ENCODE measurements around the gene COL6A2. TPM values are rescaled to one million over a fixed set of nuclear protein-coding genes. Genes with fewer than 3 reads are reported as not detected.

Gene COL6A2
- total and polyA plus RNA-seq, 10 of the 15 experiments (the other 5 are each of a cell fraction or from before 2014, with no cell fraction given), result 0.16 to 1.3 (median 0.34) TPM; not detected in 7

- RAD21 ChIA-PET (ENCODE audit: unreplicated experiment), result no interaction called here
- intact Hi-C loops (cut with micrococcal nuclease; ENCODE audit: unreplicated experiment) (no loop called here), in situ Hi-C loops (cut with MboI) (no loop called here)
- ATAC-seq (no peak), DNase-seq (ENCODE audit: low read depth, low spot score) (no peak), FAIRE-seq (no peak)
- Histone ChIP-seq H3K79me2 (ENCODE audit: control insufficient read depth, insufficient read depth, low read length) (no peaks in the 10 kb centered on the region), H3K4me2 (ENCODE audit: control insufficient read depth, insufficient read depth) (no peak overlapping the region), H4K20me1 (ENCODE audit: control insufficient read depth, insufficient read depth) (no peaks in the 10 kb centered on the region), H3K4me3 (no peak overlapping the region), H2AFZ (ENCODE audit: control insufficient read depth, low read depth, low read length) (no peak overlapping the region), H3K27me3 (replicated peaks in 1 of 2; ENCODE audit: control insufficient read depth in 2 of 2, insufficient read depth in 2 of 2, low read length in 1 of 2) (no peaks in the 10 kb centered on the region), H3K27ac (ENCODE audit: control insufficient read depth, insufficient read depth) (no peak overlapping the region), H3K36me3 (ENCODE audit: control insufficient read depth in 2 of 2, insufficient read depth in 2 of 2, low read length in 1 of 2) (no peaks in the 10 kb centered on the region), H3K4me1 (ENCODE audit: control insufficient read depth, insufficient read depth, low read length) (no peaks in the 10 kb centered on the region), H3K9ac (ENCODE audit: control insufficient read depth, insufficient read depth, low read length) (no peak overlapping the region), H3K9me3 (replicated peaks; ENCODE audit: control insufficient read depth, insufficient read depth, low read length) (no peaks in the 10 kb centered on the region; the same call in 2 of the 3 replicates)
- CTCF ChIA-PET, result no interaction called here
- TF ChIP-seq EED (IDR thresholded peaks at IDR 0.05; ENCODE audit: low read depth) (no peak), CHD2 (IDR thresholded peaks at IDR 0.05; ENCODE audit: borderline replicate concordance, low read depth, low read length) (no peak), SREBF2 (IDR thresholded peaks at IDR 0.05; ENCODE audit: low read length) (no peak), TARDBP (IDR thresholded peaks at IDR 0.05; ENCODE audit: borderline replicate concordance) (no peak), BMI1 (IDR thresholded peaks at IDR 0.05; ENCODE audit: borderline replicate concordance) (no peak), ASH2L (IDR thresholded peaks at IDR 0.05; ENCODE audit: borderline replicate concordance, low read depth) (no peak), CREM (IDR thresholded peaks at IDR 0.05; ENCODE audit: low read depth) (no peak), PRDM15 (CRISPR knock-in tag; IDR thresholded peaks at IDR 0.05) (no peak), TCF7 (IDR thresholded peaks at IDR 0.05; ENCODE audit: borderline replicate concordance) (no peak), ZBTB11 (CRISPR knock-in tag; IDR thresholded peaks at IDR 0.05) (no peak), SRF (IDR thresholded peaks at IDR 0.05; ENCODE audit: low read depth in 2 of 2, low read length in 2 of 2) (no peak), SUZ12 (IDR thresholded peaks at IDR 0.05; ENCODE audit: unreplicated experiment) (no peak), IRF5 (IDR thresholded peaks at IDR 0.05; ENCODE audit: borderline replicate concordance) (no peak)
- POLR2A ChIA-PET, result no interaction called here
- 36% methylated on average over 11 of the region's 11 CpGs for WGBS (ENCODE audit: insufficient coverage, insufficient replicate concordance, low lambda C conversion rate, missing lambda C conversion rate)
- no TSS peak for BruUV-seq (replicated peaks)
- SMC1A ChIA-PET (ENCODE audit: uncharacterized antibody, unreplicated experiment), result no interaction called here
Observed at GRCh38 chr21:46092811-46093667, 4.9 kb upstream of the COL6A2 start.
